Activated effector memory CD4-positive, alpha-beta T cell treated with anti-CD3 and anti-CD28 coated beads, Interleukin-2, amount 50 U/mL, for 16 hours (primary cell): Measurements from ENCODE around the gene CHIC2.

Source experiments
- DNase-seq: peaks from one replicate; pipeline ENCODE4 v3.0.0-alpha.2; 2020

Gene CHIC2

DNA sequence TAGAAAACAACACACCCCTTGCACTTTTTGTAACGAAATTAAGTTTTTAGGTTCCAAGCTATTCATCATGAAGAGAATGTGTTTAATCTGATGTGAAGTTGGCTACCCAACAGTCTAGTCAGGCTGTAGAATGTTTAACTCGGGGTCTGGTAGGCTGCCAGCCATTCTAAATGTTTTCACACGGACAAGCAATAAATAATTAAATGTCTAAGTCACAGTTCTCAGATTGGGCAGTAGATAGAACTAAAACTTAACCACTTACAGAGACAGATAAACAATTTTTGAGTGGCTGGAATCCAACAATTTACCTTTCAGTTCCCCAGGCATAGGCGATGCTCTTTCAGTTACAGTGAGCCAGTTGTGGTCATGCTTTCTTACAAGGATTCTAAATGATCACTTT lies 66.5 kb downstream of the CHIC2 start:
- DNase-seq = no peak

DNA sequence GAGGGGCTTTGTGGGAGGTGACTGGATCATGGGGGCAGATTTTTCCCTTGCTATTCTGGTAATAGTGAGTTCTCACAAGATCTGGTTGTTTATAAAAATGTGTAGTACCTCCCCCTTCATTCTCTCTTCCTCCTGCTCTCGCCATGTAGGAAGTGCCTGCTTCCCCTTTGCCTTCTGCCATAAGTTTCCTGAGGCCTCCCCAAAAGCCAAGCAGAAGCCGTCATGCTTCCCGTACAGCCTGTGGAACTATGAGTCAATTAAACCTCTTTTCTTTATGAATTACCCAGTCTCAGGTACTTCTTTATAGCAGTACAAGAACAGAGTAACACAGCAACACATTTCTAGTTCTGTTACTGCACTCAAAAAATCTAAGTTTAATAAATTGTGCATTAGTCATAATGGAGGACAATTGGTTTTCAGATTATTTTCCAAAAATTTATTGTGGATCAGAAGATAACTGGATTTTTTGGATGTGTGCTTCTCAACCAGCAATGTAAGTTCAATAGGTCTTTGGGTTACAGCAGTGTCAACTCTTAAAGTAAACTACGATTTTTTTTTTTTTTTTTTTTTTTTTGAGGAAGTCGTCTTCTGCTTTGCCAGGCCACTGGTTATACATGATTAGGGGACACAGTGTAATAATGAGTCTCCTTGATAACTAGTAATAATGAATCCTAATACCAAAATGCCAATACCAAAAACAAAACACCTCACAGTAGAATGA lies 69.9 kb downstream of the CHIC2 start:
- no peak for DNase-seq

DNA sequence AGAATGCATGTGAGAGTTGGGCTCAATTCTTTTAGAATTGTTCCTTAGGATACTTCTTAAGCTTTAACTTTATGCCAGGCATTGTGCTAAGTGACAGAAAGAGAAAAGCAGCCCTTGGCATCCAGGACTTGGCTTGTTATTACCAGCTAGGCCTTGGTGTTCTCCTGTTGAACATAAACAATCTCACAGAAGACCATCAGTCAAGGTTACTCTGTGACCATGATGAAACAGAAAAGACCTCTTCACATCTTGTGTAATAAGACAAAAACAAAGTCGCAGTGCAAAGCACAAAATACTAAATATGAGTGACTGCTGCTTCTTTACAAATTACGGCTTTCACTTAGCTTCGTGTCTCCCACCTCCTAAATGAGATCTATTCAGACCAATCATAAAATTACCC lies 71.6 kb downstream of the CHIC2 start:
- no peak for DNase-seq

DNA sequence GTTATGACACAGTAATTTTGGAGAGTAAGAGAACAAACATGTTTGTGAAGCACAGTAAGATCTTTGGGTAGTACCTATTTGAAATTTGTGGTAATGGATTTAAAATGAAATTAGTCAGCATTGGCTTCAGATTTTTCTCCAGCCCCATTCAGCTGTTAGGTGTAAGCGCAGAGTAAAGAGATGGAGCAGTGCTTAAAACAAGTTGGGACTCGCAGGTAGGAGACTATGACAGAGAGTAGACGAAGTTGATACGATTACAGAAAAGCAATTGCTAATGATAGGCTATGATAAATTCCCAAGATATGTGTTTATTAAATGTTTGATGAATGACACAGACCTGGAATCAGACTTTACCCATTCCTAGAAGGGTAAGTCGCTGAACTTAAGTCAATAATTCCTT lies 72.6 kb downstream of the CHIC2 start:
- no peak for DNase-seq

DNA sequence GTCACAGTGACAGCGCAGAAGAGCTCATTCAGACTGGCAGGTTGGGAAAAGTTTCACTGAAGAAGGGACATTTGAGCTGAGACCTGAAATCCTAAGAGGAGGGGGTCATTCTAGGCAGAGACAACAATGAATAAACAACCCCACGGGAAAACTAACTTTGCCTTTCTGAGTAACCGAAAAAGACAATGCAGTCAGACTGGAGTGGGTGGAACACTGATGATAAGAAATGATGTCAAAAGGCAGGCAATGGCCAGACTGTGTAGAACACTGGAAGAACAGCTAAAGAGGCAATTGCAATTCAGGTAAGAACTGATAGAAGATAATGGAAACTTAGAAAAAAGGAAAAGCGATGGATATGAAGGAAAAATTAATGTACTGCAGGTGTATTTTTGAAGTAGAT lies 73.8 kb downstream of the CHIC2 start:
- no peak for DNase-seq

DNA sequence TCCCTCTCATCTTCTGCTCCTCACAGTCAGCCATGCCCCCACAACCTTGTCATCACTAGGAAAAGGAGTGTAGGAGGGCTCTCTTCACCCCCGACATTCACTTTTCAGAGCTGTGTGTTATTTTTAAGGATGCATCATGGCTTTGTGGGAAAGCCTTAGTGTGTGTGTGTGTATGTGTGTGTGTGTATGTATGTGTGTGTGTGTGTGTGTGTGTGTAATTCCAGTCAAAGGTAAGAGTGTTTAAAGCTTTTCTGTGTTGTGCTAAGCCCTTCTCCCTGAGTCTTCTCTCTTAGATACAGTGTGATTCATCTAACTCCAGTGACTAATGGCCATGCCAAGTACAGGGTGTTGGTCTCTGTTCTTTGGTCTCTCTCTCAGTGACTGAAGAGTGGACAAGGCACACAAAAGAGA lies 76.6 kb downstream of the CHIC2 start:
- no peak for DNase-seq

DNA sequence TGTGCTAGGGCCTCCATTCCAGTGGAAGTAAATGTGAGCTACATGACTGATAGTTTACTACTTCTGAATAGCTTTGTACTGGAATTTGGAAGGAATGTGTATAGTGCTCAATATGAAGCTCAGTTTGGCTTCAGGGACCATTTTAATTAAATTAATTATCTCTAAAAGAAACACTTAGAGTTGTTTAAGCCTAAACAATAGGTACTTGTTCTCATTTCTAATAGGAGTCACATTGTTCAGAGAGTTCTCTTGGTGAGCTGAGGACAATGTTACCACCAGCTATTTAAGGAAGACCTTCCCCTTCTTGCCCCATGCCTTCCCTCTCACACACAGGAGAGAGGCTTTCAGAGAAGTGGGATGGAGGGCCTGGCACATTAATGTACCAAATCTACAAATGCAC lies 78.3 kb downstream of the CHIC2 start:
- DNase-seq = no peak

DNA sequence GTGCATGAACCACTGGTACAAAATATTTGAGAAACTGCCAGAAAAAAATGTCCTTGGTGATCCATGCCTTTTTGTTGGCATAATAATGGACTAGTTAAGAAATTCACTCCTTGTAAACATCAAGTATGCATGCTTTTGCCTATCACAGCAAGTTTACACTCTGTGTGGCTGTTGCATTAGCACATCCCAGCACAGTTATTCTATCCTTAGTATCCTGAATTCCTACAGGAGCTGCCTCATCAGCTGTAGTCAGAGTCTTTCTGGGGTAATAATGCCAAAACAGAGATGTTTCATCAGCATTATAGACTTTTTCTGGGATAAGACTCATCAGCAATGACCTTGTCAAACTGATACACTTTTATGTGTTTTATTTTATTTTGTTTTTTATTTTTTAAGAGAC lies 82.8 kb downstream of the CHIC2 start:
- no peak for DNase-seq

DNA sequence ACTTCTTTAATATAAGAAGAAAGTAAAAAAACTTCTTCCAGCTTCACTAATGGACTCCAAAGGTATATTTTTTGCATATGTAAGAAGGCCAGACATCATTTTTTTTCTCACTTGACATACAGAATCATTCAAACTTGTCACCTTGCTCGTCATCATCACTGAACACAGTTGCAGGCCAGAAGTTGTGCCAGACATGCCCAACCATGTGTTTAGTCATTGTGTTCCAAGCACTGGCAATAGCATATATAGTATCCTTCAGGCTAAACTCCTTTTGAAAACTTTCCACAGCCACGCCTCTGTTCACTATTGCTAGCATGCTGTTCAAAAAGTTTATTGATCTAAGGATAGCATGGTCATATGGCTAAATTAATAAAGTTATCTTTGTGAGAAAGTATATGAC lies 83.3 kb downstream of the CHIC2 start:
- no peak for DNase-seq

DNA sequence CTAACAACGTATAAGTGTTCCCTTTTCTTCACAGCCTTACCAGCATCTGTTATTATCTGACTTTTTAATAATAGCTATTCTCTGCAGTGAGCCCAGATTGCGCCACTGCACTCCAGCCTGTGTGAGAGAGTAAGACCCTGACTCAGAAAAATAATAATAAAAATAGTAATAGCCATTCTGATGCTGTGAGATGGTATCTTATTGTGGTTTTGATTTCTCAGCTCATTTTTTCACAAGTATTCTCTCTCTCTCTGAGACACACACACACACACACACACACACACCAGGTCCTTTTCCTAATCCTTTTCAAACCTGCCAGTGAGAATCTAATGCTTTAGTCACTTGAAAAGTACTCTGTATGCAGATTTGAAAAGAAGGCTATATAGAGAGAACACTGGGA lies 89.8 kb downstream of the CHIC2 start:
- DNase-seq = no peak

DNA sequence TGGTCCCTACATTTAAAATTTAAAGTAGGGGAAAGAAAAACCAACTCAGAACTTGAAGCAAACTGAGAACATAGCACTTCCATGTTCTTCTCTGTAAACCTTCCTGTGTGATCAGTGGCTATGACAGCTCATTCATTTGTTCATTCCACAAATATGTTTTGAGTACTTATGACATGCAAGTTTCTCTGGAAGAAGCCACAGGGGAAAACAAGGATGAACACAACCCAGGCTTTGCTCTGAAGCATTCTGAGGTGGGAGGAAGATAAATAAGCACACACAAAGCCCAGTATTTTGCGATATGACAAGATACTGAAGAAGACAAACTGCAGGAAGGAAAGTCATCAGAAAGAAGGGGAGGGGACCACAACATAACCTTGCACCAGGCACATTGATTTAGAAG lies 96.4 kb downstream of the CHIC2 start:
- no peak for DNase-seq

DNA sequence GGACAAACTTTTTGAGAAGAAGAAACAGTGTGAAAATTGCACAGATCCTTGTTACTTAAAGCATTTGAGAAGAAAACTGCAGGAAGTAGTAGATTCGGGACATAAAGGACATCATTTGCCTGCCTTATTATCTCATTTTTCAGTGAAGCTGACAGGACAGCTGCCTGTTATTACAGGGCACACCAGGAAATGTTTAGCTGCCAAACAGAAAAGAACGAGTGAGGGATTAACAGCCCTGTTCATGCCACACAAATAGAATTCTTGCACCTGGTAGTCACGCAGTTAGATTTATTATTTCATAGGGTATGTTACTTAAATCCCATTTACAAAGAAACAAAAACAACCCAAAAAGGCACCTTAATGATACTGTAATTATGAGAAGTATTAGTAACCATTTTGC lies 100.6 kb downstream of the CHIC2 start:
- DNase-seq = no peak

DNA sequence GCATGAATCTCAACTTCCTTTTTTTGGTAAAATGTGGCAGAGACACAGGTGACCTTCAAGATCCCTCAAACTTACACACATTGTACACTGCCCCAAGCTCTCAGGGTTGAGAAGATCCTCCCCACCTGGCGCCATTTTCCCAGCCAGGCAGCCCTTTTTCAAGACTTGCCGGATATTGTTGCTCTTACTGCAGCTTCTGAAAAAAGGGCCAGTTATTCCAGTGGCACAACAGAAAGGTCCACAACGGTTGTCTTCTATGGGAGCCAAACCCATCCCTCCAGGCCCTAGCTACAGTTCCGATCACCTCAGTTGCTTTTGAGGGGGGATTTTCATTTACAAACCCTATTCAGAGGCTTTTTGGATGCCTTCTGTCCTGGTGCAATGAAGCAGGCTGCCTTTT lies 101.1 kb downstream of the CHIC2 start:
- no peak for DNase-seq

DNA sequence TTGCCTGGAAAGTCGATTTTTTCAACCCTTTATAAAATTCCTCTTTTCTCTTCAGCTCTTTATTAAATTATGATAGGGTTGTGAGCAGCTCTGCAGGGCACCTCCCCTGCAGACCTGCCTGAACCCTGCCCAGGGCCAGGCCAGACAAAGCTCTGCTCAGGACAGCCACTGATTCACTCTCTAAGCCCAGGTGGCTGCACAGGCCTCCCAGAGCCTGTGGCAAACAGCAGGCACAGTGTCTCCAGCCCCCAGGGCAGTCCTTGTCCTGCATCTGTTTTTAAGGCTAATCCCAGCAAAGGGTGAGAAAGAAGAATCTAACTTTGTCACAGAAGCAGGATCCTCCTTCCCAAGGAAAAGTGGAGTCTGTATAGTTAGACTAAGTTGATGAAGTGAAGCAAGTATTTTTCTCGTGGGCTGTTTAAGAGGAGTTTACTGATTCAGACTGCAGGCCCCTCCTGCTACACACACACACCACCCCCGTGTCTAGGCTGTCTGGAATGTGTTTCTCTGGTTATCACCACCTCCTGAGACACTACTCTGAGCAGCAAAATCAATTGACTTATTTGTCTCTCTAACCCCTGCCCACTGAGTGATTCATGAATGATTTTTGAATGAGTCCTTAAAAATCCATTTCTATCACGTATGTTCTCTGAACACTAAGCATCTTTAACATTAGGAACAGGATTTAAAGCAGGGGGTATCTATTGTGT lies 101.7 kb downstream of the CHIC2 start:
- DNase-seq = no peak

DNA sequence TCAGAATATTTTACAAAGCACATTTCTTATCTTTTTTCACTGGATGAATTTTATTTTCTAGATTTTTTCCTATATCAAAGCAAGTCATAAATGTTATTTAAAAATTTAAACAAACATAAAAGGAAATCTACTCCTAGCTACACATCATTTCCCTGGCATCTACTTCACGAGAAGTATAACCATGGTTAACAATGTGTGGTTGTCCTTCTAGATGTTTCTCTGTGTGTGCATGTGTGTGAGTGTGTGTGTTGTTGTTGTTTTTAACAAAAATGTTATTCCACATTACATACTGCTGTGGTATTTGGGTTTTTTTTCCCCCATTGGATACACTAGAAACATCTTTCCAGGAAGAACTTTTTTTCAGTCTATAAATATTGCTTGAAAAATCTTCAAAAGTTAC lies 103.1 kb downstream of the CHIC2 start:
- no peak for DNase-seq

DNA sequence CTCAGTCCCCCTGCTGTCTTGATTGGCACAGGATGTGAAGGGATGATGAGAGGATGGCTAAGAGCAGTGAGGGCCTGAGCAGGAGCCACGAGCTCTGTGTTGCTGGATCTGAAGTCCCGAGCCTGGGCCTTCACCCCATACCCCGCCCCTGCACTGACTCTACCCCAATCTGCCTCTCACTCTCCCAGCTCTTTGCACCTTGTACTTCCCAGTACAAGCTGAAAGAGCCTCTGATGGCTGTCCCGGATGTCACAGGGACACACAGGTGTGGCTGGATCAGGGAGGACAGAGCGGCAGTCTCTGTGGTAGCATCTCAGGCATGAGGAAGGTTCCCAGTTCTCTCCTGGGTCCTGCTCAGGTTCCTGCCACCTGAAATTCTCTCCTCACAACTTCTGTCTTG lies 103.6 kb downstream of the CHIC2 start:
- no peak for DNase-seq
